ENCODE results near the gene RGS5.
"Not testable (repeated sequence)": the region's sequence is repeated elsewhere in the genome, so short reads cannot be mapped to it uniquely, and the experiment has no call there.

RGS5 gene

GRCh38 chr1:163202833-163203451, at the start of gene RGS5:
TSS of gene RGS5 (minus strand) at chr1:163202916. CDS start at chr1:163202835, 81 bp downstream.
- Histone ChIP-seq H3K36me3 (ENCODE audit: control insufficient read depth in 1 of 2, insufficient read depth in 2 of 2, low read length in 2 of 2) (no peaks in the 10 kb centered on the region), H3K27ac (ENCODE audit: low read depth, low read length) (no peak within 1 kb of the TSS), H3K9me3 (ENCODE audit: control insufficient read depth in 1 of 2, low read length in 2 of 2) (no peaks in the 10 kb centered on the region), H3K27me3 (ENCODE audit: control insufficient read depth in 1 of 2, insufficient read depth in 2 of 2, low read length in 2 of 2) (no peaks in the 10 kb centered on the region), H3K9ac (ENCODE audit: low read depth in 1 of 2, low read length in 2 of 2) (no peak within 1 kb of the TSS), H3K4me3 (ENCODE audit: low read depth in 1 of 2, low read length in 2 of 2) (peak within 1 kb of the TSS in 1 of 2 donors; percentile 29), H3K4me1 (ENCODE audit: control insufficient read depth in 1 of 2, insufficient read depth in 2 of 2, low read length in 2 of 2) (no peaks in the 10 kb centered on the region)

- H3K4me3 ChIP-seq (ENCODE audit: low read depth in 1 of 2, low read length in 2 of 2) = no peak overlapping the region
- no peak overlapping the region for H3K27ac ChIP-seq (ENCODE audit: low read depth, low read length)
- no peak overlapping the region for H3K9ac ChIP-seq (ENCODE audit: low read depth in 1 of 2, low read length in 2 of 2)
- no peaks in the 10 kb centered on the region for H3K36me3 ChIP-seq (ENCODE audit: control insufficient read depth in 1 of 2, insufficient read depth in 2 of 2, low read length in 2 of 2)
- H3K9me3 ChIP-seq (ENCODE audit: control insufficient read depth in 1 of 2, low read length in 2 of 2) = no peaks in the 10 kb centered on the region
- H3K27me3 ChIP-seq (ENCODE audit: control insufficient read depth in 1 of 2, insufficient read depth in 2 of 2, low read length in 2 of 2) = no peaks in the 10 kb centered on the region
- no peaks in the 10 kb centered on the region for H3K4me1 ChIP-seq (ENCODE audit: control insufficient read depth in 1 of 2, insufficient read depth in 2 of 2, low read length in 2 of 2)
Observed at GRCh38 chr1:163250382-163250974, 47.8 kb upstream of the RGS5 start.

GRCh38 chr1:163248064-163248463, 45.3 kb upstream of the RGS5 start:
- H3K27me3 ChIP-seq (ENCODE audit: control insufficient read depth in 1 of 2, insufficient read depth in 2 of 2, low read length in 2 of 2) = no peaks in the 10 kb centered on the region
- no peaks in the 10 kb centered on the region for H3K4me1 ChIP-seq (ENCODE audit: control insufficient read depth in 1 of 2, insufficient read depth in 2 of 2, low read length in 2 of 2)
- no peak overlapping the region for H3K4me3 ChIP-seq (ENCODE audit: low read depth in 1 of 2, low read length in 2 of 2)
- H3K36me3 ChIP-seq (ENCODE audit: control insufficient read depth in 1 of 2, insufficient read depth in 2 of 2, low read length in 2 of 2) = no peaks in the 10 kb centered on the region
- no peak overlapping the region for H3K9ac ChIP-seq (ENCODE audit: low read depth in 1 of 2, low read length in 2 of 2)
- no peaks in the 10 kb centered on the region for H3K9me3 ChIP-seq (ENCODE audit: control insufficient read depth in 1 of 2, low read length in 2 of 2)
- H3K27ac ChIP-seq (ENCODE audit: low read depth, low read length) = no peak overlapping the region

- H3K36me3 ChIP-seq (ENCODE audit: control insufficient read depth in 1 of 2, insufficient read depth in 2 of 2, low read length in 2 of 2); H3K4me1 ChIP-seq (ENCODE audit: control insufficient read depth in 1 of 2, insufficient read depth in 2 of 2, low read length in 2 of 2); H3K9ac ChIP-seq (ENCODE audit: low read depth in 1 of 2, low read length in 2 of 2); H3K27ac ChIP-seq (ENCODE audit: low read depth, low read length); H3K9me3 ChIP-seq (ENCODE audit: control insufficient read depth in 1 of 2, low read length in 2 of 2); H3K4me3 ChIP-seq (ENCODE audit: low read depth in 1 of 2, low read length in 2 of 2); H3K27me3 ChIP-seq (ENCODE audit: control insufficient read depth in 1 of 2, insufficient read depth in 2 of 2, low read length in 2 of 2): not testable (repeated sequence)
Observed at GRCh38 chr1:163244648-163245047, 41.9 kb upstream of the RGS5 start.

- Histone ChIP-seq H3K27me3 (ENCODE audit: control insufficient read depth in 1 of 2, insufficient read depth in 2 of 2, low read length in 2 of 2) (no peaks in the 10 kb centered on the region), H3K36me3 (ENCODE audit: control insufficient read depth in 1 of 2, insufficient read depth in 2 of 2, low read length in 2 of 2) (no peaks in the 10 kb centered on the region), H3K4me3 (ENCODE audit: low read depth in 1 of 2, low read length in 2 of 2) (no peak overlapping the region), H3K9me3 (ENCODE audit: control insufficient read depth in 1 of 2, low read length in 2 of 2) (no peaks in the 10 kb centered on the region), H3K27ac (ENCODE audit: low read depth, low read length) (no peak overlapping the region), H3K4me1 (ENCODE audit: control insufficient read depth in 1 of 2, insufficient read depth in 2 of 2, low read length in 2 of 2) (no peaks in the 10 kb centered on the region), H3K9ac (ENCODE audit: low read depth in 1 of 2, low read length in 2 of 2) (no peak overlapping the region)
Observed at GRCh38 chr1:163241746-163242145, 39.0 kb upstream of the RGS5 start.

GRCh38 chr1:163240705-163241104, 38.0 kb upstream of the RGS5 start:
- H3K4me1 ChIP-seq (ENCODE audit: control insufficient read depth in 1 of 2, insufficient read depth in 2 of 2, low read length in 2 of 2) = no peaks in the 10 kb centered on the region
- H3K9me3 ChIP-seq (ENCODE audit: control insufficient read depth in 1 of 2, low read length in 2 of 2) = no peaks in the 10 kb centered on the region
- no peaks in the 10 kb centered on the region for H3K36me3 ChIP-seq (ENCODE audit: control insufficient read depth in 1 of 2, insufficient read depth in 2 of 2, low read length in 2 of 2)
- H3K9ac ChIP-seq (ENCODE audit: low read depth in 1 of 2, low read length in 2 of 2) = no peak overlapping the region
- H3K4me3 ChIP-seq (ENCODE audit: low read depth in 1 of 2, low read length in 2 of 2) = no peak overlapping the region
- H3K27me3 ChIP-seq (ENCODE audit: control insufficient read depth in 1 of 2, insufficient read depth in 2 of 2, low read length in 2 of 2) = no peaks in the 10 kb centered on the region
- no peak overlapping the region for H3K27ac ChIP-seq (ENCODE audit: low read depth, low read length)

- not testable (repeated sequence) for H3K27me3 ChIP-seq (ENCODE audit: control insufficient read depth in 1 of 2, insufficient read depth in 2 of 2, low read length in 2 of 2); H3K4me1 ChIP-seq (ENCODE audit: control insufficient read depth in 1 of 2, insufficient read depth in 2 of 2, low read length in 2 of 2); H3K9ac ChIP-seq (ENCODE audit: low read depth in 1 of 2, low read length in 2 of 2); H3K9me3 ChIP-seq (ENCODE audit: control insufficient read depth in 1 of 2, low read length in 2 of 2); H3K4me3 ChIP-seq (ENCODE audit: low read depth in 1 of 2, low read length in 2 of 2); H3K36me3 ChIP-seq (ENCODE audit: control insufficient read depth in 1 of 2, insufficient read depth in 2 of 2, low read length in 2 of 2); H3K27ac ChIP-seq (ENCODE audit: low read depth, low read length)
Observed at GRCh38 chr1:163233643-163234042, 30.9 kb upstream of the RGS5 start.

- Histone ChIP-seq H3K9me3 (ENCODE audit: control insufficient read depth in 1 of 2, low read length in 2 of 2) (peaks cover 0 to 4% of the 10 kb centered on the region in 2 donors), H3K27me3 (ENCODE audit: control insufficient read depth in 1 of 2, insufficient read depth in 2 of 2, low read length in 2 of 2) (no peaks in the 10 kb centered on the region), H3K9ac (ENCODE audit: low read depth in 1 of 2, low read length in 2 of 2) (no peak overlapping the region), H3K4me3 (ENCODE audit: low read depth in 1 of 2, low read length in 2 of 2) (no peak overlapping the region), H3K36me3 (ENCODE audit: control insufficient read depth in 1 of 2, insufficient read depth in 2 of 2, low read length in 2 of 2) (no peaks in the 10 kb centered on the region), H3K4me1 (ENCODE audit: control insufficient read depth in 1 of 2, insufficient read depth in 2 of 2, low read length in 2 of 2) (no peaks in the 10 kb centered on the region), H3K27ac (ENCODE audit: low read depth, low read length) (no peak overlapping the region)
Observed at GRCh38 chr1:163231385-163231784, 28.7 kb upstream of the RGS5 start.

- Histone ChIP-seq H3K9me3 (ENCODE audit: control insufficient read depth in 1 of 2, low read length in 2 of 2) (peaks cover 0 to 4% of the 10 kb centered on the region in 2 donors), H3K36me3 (ENCODE audit: control insufficient read depth in 1 of 2, insufficient read depth in 2 of 2, low read length in 2 of 2) (no peaks in the 10 kb centered on the region), H3K4me3 (ENCODE audit: low read depth in 1 of 2, low read length in 2 of 2) (no peak overlapping the region), H3K27me3 (ENCODE audit: control insufficient read depth in 1 of 2, insufficient read depth in 2 of 2, low read length in 2 of 2) (no peaks in the 10 kb centered on the region), H3K27ac (ENCODE audit: low read depth, low read length) (no peak overlapping the region), H3K9ac (ENCODE audit: low read depth in 1 of 2, low read length in 2 of 2) (no peak overlapping the region), H3K4me1 (ENCODE audit: control insufficient read depth in 1 of 2, insufficient read depth in 2 of 2, low read length in 2 of 2) (no peaks in the 10 kb centered on the region)
Observed at GRCh38 chr1:163230827-163231226, 28.1 kb upstream of the RGS5 start.

GRCh38 chr1:163228271-163228670, 25.6 kb upstream of the RGS5 start:
- H3K27ac ChIP-seq (ENCODE audit: low read depth, low read length); H3K9ac ChIP-seq (ENCODE audit: low read depth in 1 of 2, low read length in 2 of 2); H3K9me3 ChIP-seq (ENCODE audit: control insufficient read depth in 1 of 2, low read length in 2 of 2); H3K4me1 ChIP-seq (ENCODE audit: control insufficient read depth in 1 of 2, insufficient read depth in 2 of 2, low read length in 2 of 2); H3K4me3 ChIP-seq (ENCODE audit: low read depth in 1 of 2, low read length in 2 of 2); H3K36me3 ChIP-seq (ENCODE audit: control insufficient read depth in 1 of 2, insufficient read depth in 2 of 2, low read length in 2 of 2); H3K27me3 ChIP-seq (ENCODE audit: control insufficient read depth in 1 of 2, insufficient read depth in 2 of 2, low read length in 2 of 2): not testable (repeated sequence)

All from duodenal mucosa (tissue), 2 donors.